MCF 10A (cell line): ENCODE data around the gene RHAG. TPM values are rescaled to one million over a fixed set of nuclear protein-coding genes. Genes with fewer than 3 reads are reported as not detected.

Experiments used
- BruUV-seq: library from RNA; stranded (reverse); fragments of 400-500 nt; replicated peaks from 2 replicates; lab custom pipeline; 2021; lab: Mats Ljungman, UMichigan
- CTCF ChIA-PET: fragments of 300-600 bp; sonication (Branson Sonifier 250); formaldehyde crosslinking; extraction: SDS; loops from one replicate; lab custom pipeline; 2021; ENCODE audit warnings: antibody characterized with exemption, inconsistent platforms; lab: Yijun Ruan, JAX
- POLR2A ChIA-PET: fragments of 300-600, 350-650 bp; sonication (Branson Sonifier 250); formaldehyde crosslinking; extraction: SDS; loops from one replicate; lab custom pipeline; 2020; ENCODE audit warnings: antibody characterized with exemption, inconsistent platforms; lab: Yijun Ruan, JAX
- DNase-seq: peaks from one replicate; pipeline ENCODE4 v3.0.0-alpha.2; 2018; ENCODE audit not compliant: unreplicated experiment
- H3K27ac Mint-ChIP-seq: one replicate; pipeline ENCODE4 v1.8.0; 2022; ENCODE audit warnings: mild to moderate bottlenecking, low read depth, mixed read lengths; ENCODE audit not compliant: unreplicated experiment
- H3K27me3 Mint-ChIP-seq: one replicate; pipeline ENCODE4 v1.8.0; 2022; ENCODE audit warnings: mixed read lengths; ENCODE audit not compliant: insufficient read depth, unreplicated experiment
- H3K36me3 Mint-ChIP-seq: one replicate; pipeline ENCODE4 v1.8.0; 2022; ENCODE audit warnings: mild to moderate bottlenecking, moderate library complexity, mixed read lengths; ENCODE audit not compliant: insufficient read depth, unreplicated experiment
- H3K4me1 Mint-ChIP-seq: one replicate; pipeline ENCODE4 v1.8.0; 2022; ENCODE audit warnings: mixed read lengths; ENCODE audit not compliant: insufficient read depth, unreplicated experiment
- H3K4me3 Mint-ChIP-seq: one replicate; pipeline ENCODE4 v1.8.0; 2022; ENCODE audit warnings: mild to moderate bottlenecking, moderate library complexity, mixed read lengths; ENCODE audit not compliant: unreplicated experiment
- H3K9me3 Mint-ChIP-seq: one replicate; pipeline ENCODE4 v1.8.0; 2022; ENCODE audit warnings: mixed read lengths; ENCODE audit not compliant: unreplicated experiment
- CTCF ChIP-seq: fragments of 200-600 bp; IDR thresholded peaks from one replicate; pipeline ENCODE4 v1.8.0; 2022; ENCODE audit warnings: antibody characterized with exemption, mild to moderate bottlenecking; ENCODE audit not compliant: unreplicated experiment
- intact Hi-C: fragments of 100-400 bp; cut with micrococcal nuclease; formaldehyde crosslinking; loops from 2 replicates; pipeline ENCODE4 v1.14.1; 2022
- total RNA-seq: library from RNA; stranded (reverse); gene quantifications from 2 replicates; pipeline ENCODE4 v1.2.3, GENCODE V29; 2022

RHAG gene
- total RNA-seq, 1 experiment from 2014 or later: not detected

- BruUV-seq: no TSS peak
These were observed 702 bp upstream of the RHAG start for GRCh38 chr6:49637350-49637731.

DNA sequence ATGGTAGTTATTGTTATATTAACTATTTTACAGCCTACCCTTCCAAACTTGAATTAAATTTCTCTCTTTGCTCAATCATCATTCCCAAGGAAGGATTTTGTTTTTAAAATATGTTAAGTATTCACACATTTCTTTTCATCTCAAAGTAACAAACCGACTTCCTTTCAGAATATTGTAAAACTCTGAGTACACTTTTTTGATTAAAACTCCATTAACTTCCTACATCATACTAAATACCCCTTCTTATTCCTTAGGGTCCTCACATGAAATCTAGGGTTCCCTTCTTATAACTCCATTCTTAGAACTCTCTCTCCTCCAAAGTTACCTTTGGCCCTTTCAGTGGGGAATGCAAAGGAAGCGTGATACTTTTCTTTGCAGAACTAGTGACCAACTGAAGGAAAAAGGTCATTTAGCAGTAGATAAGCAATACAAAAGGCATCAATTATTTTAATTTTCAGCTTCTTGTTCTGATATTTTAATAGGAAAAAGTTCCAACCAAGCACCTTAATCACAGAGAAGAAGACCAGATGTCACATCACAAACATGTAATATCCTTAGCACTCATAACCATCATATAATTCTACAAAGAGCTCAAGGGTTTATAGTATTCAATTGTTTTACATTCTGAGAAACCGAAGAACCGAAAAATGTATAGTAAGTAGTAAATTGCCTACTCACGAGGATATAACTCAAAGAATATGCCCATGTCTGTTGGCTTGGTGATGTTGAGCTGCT lies 494 bp downstream of the RHAG start:
- Mint-ChIP-seq H3K4me1 (no peaks in the 10 kb centered on the region), H3K9me3 (no peaks in the 10 kb centered on the region), H3K4me3 (no peak overlapping the region), H3K27ac (no peak overlapping the region), H3K36me3 (no peaks in the 10 kb centered on the region), H3K27me3 (peaks cover 48% of the 10 kb centered on the region)
- intact Hi-C loops: no loop called here
- ChIA-PET POLR2A (no interaction called here), CTCF (interaction anchor here (0.8 to 1.5 kb wide), 3 partner anchors 12 to 15 kb away, joined by 3 to 7 read pairs (median 3); no protein-coding TSS in a partner anchor)
- BruUV-seq: no TSS peak
- DNase-seq: no peak
- no peak for TF ChIP-seq CTCF

More at GRCh38 chr6:49637350-49637731, 702 bp upstream of the RHAG start:
- DNase-seq: no peak
- H3K4me1 Mint-ChIP-seq: no peaks in the 10 kb centered on the region
- H3K4me3 Mint-ChIP-seq: no peak overlapping the region
- H3K9me3 Mint-ChIP-seq: no peaks in the 10 kb centered on the region
- no peaks in the 10 kb centered on the region for H3K36me3 Mint-ChIP-seq
- intact Hi-C loops: no loop called here
- TF ChIP-seq CTCF: no peak
- peaks cover 48% of the 10 kb centered on the region for H3K27me3 Mint-ChIP-seq
- ChIA-PET POLR2A (no interaction called here), CTCF (interaction anchor here (1.7 kb wide), 1 partner anchor 31 kb away, joined by 4 read pairs; no protein-coding TSS in a partner anchor)
- no peak overlapping the region for H3K27ac Mint-ChIP-seq

DNA sequence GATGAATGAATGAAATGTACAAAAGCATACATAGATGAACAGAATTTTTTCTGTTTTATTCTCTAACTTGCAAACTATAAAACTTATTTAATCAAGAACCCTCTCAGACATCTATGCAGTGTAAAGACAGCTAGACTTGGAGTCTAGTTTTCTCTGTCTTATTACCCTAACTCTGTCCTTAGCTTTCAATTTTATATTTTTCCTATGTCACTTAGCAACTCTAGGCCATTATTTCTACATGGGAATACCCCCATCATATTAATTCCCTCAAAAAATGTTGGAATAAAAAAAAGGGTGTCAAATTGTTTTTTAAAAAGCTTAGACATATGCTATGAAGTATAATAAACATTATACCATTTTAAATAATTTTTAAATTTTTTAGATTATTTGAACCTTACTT lies 1.2 kb downstream of the RHAG start:
- ChIA-PET CTCF (interaction anchor here (0.7 to 1.5 kb wide), 2 partner anchors 14 to 103 kb away, joined by 3 to 7 read pairs; no protein-coding TSS in a partner anchor), POLR2A (interaction anchor here (1.0 kb wide), 1 partner anchor 100 kb away, joined by 3 read pairs; no protein-coding TSS in a partner anchor)
- Mint-ChIP-seq H3K36me3 (no peaks in the 10 kb centered on the region), H3K27me3 (peaks cover 48% of the 10 kb centered on the region), H3K27ac (no peak overlapping the region), H3K4me1 (no peaks in the 10 kb centered on the region), H3K4me3 (no peak overlapping the region), H3K9me3 (no peaks in the 10 kb centered on the region)
- intact Hi-C loops: no loop called here
- DNase-seq: no peak
- no TSS peak for BruUV-seq
- TF ChIP-seq CTCF: no peak

GRCh38 chr6:49634836-49635218 lies 1.8 kb downstream of the RHAG start:
- POLR2A ChIA-PET: interaction anchor here (1.0 kb wide), 1 partner anchor 101 kb away, joined by 3 read pairs; no protein-coding TSS in a partner anchor
- Mint-ChIP-seq H3K27ac (no peak overlapping the region), H3K27me3 (peaks cover 48% of the 10 kb centered on the region), H3K4me3 (no peak overlapping the region), H3K4me1 (no peaks in the 10 kb centered on the region), H3K36me3 (no peaks in the 10 kb centered on the region), H3K9me3 (no peaks in the 10 kb centered on the region)
- BruUV-seq: no TSS peak
- intact Hi-C loops: no loop called here
- no peak for TF ChIP-seq CTCF
- DNase-seq: no peak
- CTCF ChIA-PET: interaction anchor here (0.5 to 0.7 kb wide), 2 partner anchors 103 to 431 kb away, joined by 3 read pairs; no protein-coding TSS in a partner anchor
